Measurements from ENCODE around the gene KDM5A.
"Not testable (repeated sequence)": the region's sequence is repeated elsewhere in the genome, so short reads cannot be mapped to it uniquely, and the experiment has no call there.

GRCh38 chr12:370739-371485 is 18.2 kb downstream of the KDM5A start:
- not testable (repeated sequence) for TF ChIP-seq CTCF (conservative IDR thresholded peaks at IDR 0.05; ENCODE audit: low read length); EZH2phosphoT487 (IDR thresholded peaks at IDR 0.05; ENCODE audit: borderline replicate concordance, low read depth, low read length)
